Activated naive CD4-positive, alpha-beta T cell treated with anti-CD3 and anti-CD28 coated beads, Interleukin-2, amount 50 U/mL, for 72 hours (primary cell): Measurements from ENCODE around the gene HAUS2. TPM values are rescaled to one million over a fixed set of nuclear protein-coding genes. Genes with fewer than 3 reads are reported as not detected.
A peak's percentile ranks its signal among the peaks of the same experiment; 100 is the strongest.
"Not testable (repeated sequence)": the region's sequence is repeated elsewhere in the genome, so short reads cannot be mapped to it uniquely, and the experiment has no call there.

ENCODE experiments used
- ATAC-seq, 2 donors: fragments of 150-1000 bp; cut with Tn5 transposase; 2 replicates each; pipeline ENCODE4 v1.10.0; 2021; ENCODE audit warnings: mild to moderate bottlenecking in 2 of 2, moderate library complexity in 2 of 2
- DNase-seq, 2 donors: peaks; one replicate each; pipeline ENCODE4 v3.0.0; 2021 to 2022; ENCODE audit warnings: low spot score in 2 of 2
- H3K27ac Mint-ChIP-seq, 2 donors: one replicate each; pipeline ENCODE4 v1.8.0; 2022; ENCODE audit warnings: mild to moderate bottlenecking in 2 of 2, mixed read lengths in 2 of 2
- H3K36me3 Mint-ChIP-seq, 2 donors: one replicate each; pipeline ENCODE4 v1.8.0; 2022; ENCODE audit warnings: mixed read lengths in 2 of 2
- H3K9me3 Mint-ChIP-seq, 2 donors: one replicate each; pipeline ENCODE4 v1.8.0; 2022; ENCODE audit warnings: mixed read lengths in 2 of 2
- total RNA-seq, 2 donors: library from RNA; stranded (reverse); gene quantifications; one replicate each; pipeline ENCODE4 v1.2.3, GENCODE V29; 2022

HAUS2 gene
- total RNA-seq, 2 donors from 2014 or later: 37.2 to 87.9 TPM

GRCh38 chr15:42593143-42593542 lies 44.5 kb downstream of the HAUS2 start:
- ATAC-seq (no peak), DNase-seq (no peak)
- Mint-ChIP-seq H3K9me3 (no peaks in the 10 kb centered on the region), H3K27ac (peak overlapping the region in 1 of 2 donors; percentile 15), H3K36me3 (no peaks in the 10 kb centered on the region)

- DNase-seq (no peak), ATAC-seq (no peak)
- Mint-ChIP-seq H3K27ac (no peak overlapping the region), H3K9me3 (no peaks in the 10 kb centered on the region), H3K36me3 (no peaks in the 10 kb centered on the region)
Measured at GRCh38 chr15:42594095-42594494, 45.5 kb downstream of the HAUS2 start.

- Mint-ChIP-seq H3K36me3 (peaks cover 0 to 5% of the 10 kb centered on the region in 2 donors), H3K9me3 (no peaks in the 10 kb centered on the region), H3K27ac (no peak overlapping the region)
- ATAC-seq (no peak), DNase-seq (no peak)
Measured at GRCh38 chr15:42595626-42596240, 47.1 kb downstream of the HAUS2 start.

- H3K9me3 Mint-ChIP-seq, DNase-seq, ATAC-seq, H3K27ac Mint-ChIP-seq, H3K36me3 Mint-ChIP-seq: not testable (repeated sequence)
Measured at GRCh38 chr15:42601316-42601715, 52.7 kb downstream of the HAUS2 start.

- DNase-seq: no peak
- H3K36me3 Mint-ChIP-seq: peaks cover 4 to 5% of the 10 kb centered on the region in 2 donors
- no peak overlapping the region for H3K27ac Mint-ChIP-seq
- no peaks in the 10 kb centered on the region for H3K9me3 Mint-ChIP-seq
- ATAC-seq: no peak
Measured at GRCh38 chr15:42602501-42602900, 53.9 kb downstream of the HAUS2 start.

GRCh38 chr15:42603978-42604377 lies 55.3 kb downstream of the HAUS2 start:
- ATAC-seq (no peak), DNase-seq (no peak)
- no peaks in the 10 kb centered on the region for H3K9me3 Mint-ChIP-seq
- H3K36me3 Mint-ChIP-seq: peaks cover 4 to 5% of the 10 kb centered on the region in 2 donors
- H3K27ac Mint-ChIP-seq: no peak overlapping the region

- Mint-ChIP-seq H3K9me3 (no peaks in the 10 kb centered on the region), H3K36me3 (peaks cover 2 to 4% of the 10 kb centered on the region in 2 donors), H3K27ac (peak overlapping the region in 1 of 2 donors; percentile 49)
- DNase-seq (no peak), ATAC-seq (no peak)
Measured at GRCh38 chr15:42604894-42605744, 56.5 kb downstream of the HAUS2 start.

GRCh38 chr15:42605796-42606195 lies 57.2 kb downstream of the HAUS2 start:
- DNase-seq (no peak), ATAC-seq (no peak)
- Mint-ChIP-seq H3K9me3 (no peaks in the 10 kb centered on the region), H3K27ac (peak overlapping the region in 1 of 2 donors; percentile 49), H3K36me3 (peaks cover 0 to 4% of the 10 kb centered on the region in 2 donors)

- ATAC-seq: peak; percentile 80 to 90
- Mint-ChIP-seq H3K36me3 (no peaks in the 10 kb centered on the region), H3K9me3 (no peaks in the 10 kb centered on the region), H3K27ac (peak overlapping the region in 1 of 2 donors; percentile 75)
- DNase-seq: peak; percentile 36 to 72
Measured at GRCh38 chr15:42608110-42608531, 59.5 kb downstream of the HAUS2 start.

GRCh38 chr15:42608752-42609488 lies 60.3 kb downstream of the HAUS2 start:
- DNase-seq (no peak), ATAC-seq (peak; percentile 55 to 59)
- Mint-ChIP-seq H3K27ac (peak overlapping the region; percentile 22 to 75), H3K9me3 (no peaks in the 10 kb centered on the region), H3K36me3 (no peaks in the 10 kb centered on the region)

- DNase-seq (no peak), ATAC-seq (no peak)
- no peaks in the 10 kb centered on the region for H3K9me3 Mint-ChIP-seq
- H3K27ac Mint-ChIP-seq: no peak overlapping the region
- no peaks in the 10 kb centered on the region for H3K36me3 Mint-ChIP-seq
Measured at GRCh38 chr15:42611532-42611931, 62.9 kb downstream of the HAUS2 start.

GRCh38 chr15:42612367-42612912 lies 63.8 kb downstream of the HAUS2 start:
- Mint-ChIP-seq H3K36me3 (no peaks in the 10 kb centered on the region), H3K9me3 (no peaks in the 10 kb centered on the region), H3K27ac (no peak overlapping the region)
- DNase-seq (no peak), ATAC-seq (no peak)

- Mint-ChIP-seq H3K36me3 (no peaks in the 10 kb centered on the region), H3K27ac (no peak overlapping the region), H3K9me3 (no peaks in the 10 kb centered on the region)
- ATAC-seq (no peak), DNase-seq (no peak)
Measured at GRCh38 chr15:42616107-42616506, 67.5 kb downstream of the HAUS2 start.

Other genes with a start within 250 kb of the HAUS2 start
- 1 to 10 TPM; 1.0 to 4.3 TPM for gene CAPN3, start 189.3 kb upstream of the HAUS2 start, total RNA-seq
- gene ZNF106, start 57.7 kb upstream of the HAUS2 start, total RNA-seq: 10 to 100 TPM; 58.5 to 62.8 TPM
- 10 to 100 TPM; 66.7 to 68.6 TPM for gene SNAP23, start 53.2 kb upstream of the HAUS2 start, total RNA-seq
- 10 to 100 TPM; 16.1 to 29.6 TPM for gene LRRC57, start within 50 bp of the HAUS2 start, total RNA-seq
- gene STARD9, start 26.8 kb downstream of the HAUS2 start, total RNA-seq: 1 to 10 TPM; 6.5 to 7.4 TPM
- gene CDAN1, start 188.3 kb downstream of the HAUS2 start, total RNA-seq: 10 to 100 TPM; 17.5 to 27.0 TPM